Measurements from ENCODE around the gene LARGE1. TPM values are rescaled to one million over a fixed set of nuclear protein-coding genes. Genes with fewer than 3 reads are reported as not detected.

Gene LARGE1
- total RNA-seq, 1 donor, result 22.8 TPM

- Histone ChIP-seq H4K20me1 (ENCODE audit: insufficient read depth, low read length) (no peaks in the 10 kb centered on the region), H3K36me3 (ENCODE audit: insufficient read depth, low read length) (no peaks in the 10 kb centered on the region), H3K4me1 (ENCODE audit: insufficient read depth, low read length) (peaks cover 10% of the 10 kb centered on the region), H3K4me2 (ENCODE audit: insufficient read depth, low read length) (no peak overlapping the region), H3K9me3 (ENCODE audit: low read depth, low read length) (no peaks in the 10 kb centered on the region), H3K79me2 (ENCODE audit: insufficient read depth, low read length) (no peaks in the 10 kb centered on the region), H3K4me3 (ENCODE audit: insufficient read depth, low read length) (no peak overlapping the region), H3K27ac (ENCODE audit: low read depth, low read length) (no peak overlapping the region), H2AFZ (ENCODE audit: low read length) (no peak overlapping the region), H3K27me3 (ENCODE audit: insufficient read depth, low read length) (no peaks in the 10 kb centered on the region)
- TF ChIP-seq CTCF (IDR thresholded peaks at IDR 0.05; ENCODE audit: extremely low read depth, low read depth, low read length), result no peak
- no peak for DNase-seq (ENCODE audit: insufficient read length, low spot score, missing footprints)
Measured at GRCh38 chr22:33906475-33906874, 13.8 kb downstream of the LARGE1 start.

DNA sequence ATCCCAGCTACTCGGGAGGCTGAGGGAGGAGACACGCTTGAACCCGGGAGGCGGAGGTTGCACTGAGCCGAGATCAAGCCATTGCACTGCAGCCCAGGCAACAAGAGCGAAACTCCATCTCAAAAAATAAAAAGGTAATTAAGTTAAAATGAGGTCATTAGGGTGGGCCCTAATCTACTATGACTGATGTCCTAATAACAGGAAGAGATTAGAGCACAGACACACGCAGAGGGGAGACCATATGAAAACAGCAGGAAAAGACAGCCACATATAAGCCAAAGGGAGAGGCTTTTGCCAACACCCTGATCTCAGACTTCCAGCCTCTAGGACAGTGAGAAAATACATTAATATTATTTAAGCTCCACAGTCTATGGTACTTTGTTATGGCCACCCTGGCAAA, 17.3 kb downstream of the LARGE1 start:
- H3K36me3 ChIP-seq (ENCODE audit: insufficient read depth, low read length), result no peaks in the 10 kb centered on the region
- no peak overlapping the region for H3K4me3 ChIP-seq (ENCODE audit: insufficient read depth, low read length)
- H2AFZ ChIP-seq (ENCODE audit: low read length), result no peak overlapping the region
- DNase-seq (ENCODE audit: insufficient read length, low spot score, missing footprints), result no peak
- H3K4me2 ChIP-seq (ENCODE audit: insufficient read depth, low read length), result no peak overlapping the region
- no peaks in the 10 kb centered on the region for H3K9me3 ChIP-seq (ENCODE audit: low read depth, low read length)
- H3K79me2 ChIP-seq (ENCODE audit: insufficient read depth, low read length), result no peaks in the 10 kb centered on the region
- no peaks in the 10 kb centered on the region for H3K4me1 ChIP-seq (ENCODE audit: insufficient read depth, low read length)
- H3K27ac ChIP-seq (ENCODE audit: low read depth, low read length), result no peak overlapping the region
- no peak for TF ChIP-seq CTCF (IDR thresholded peaks at IDR 0.05; ENCODE audit: extremely low read depth, low read depth, low read length)
- H4K20me1 ChIP-seq (ENCODE audit: insufficient read depth, low read length), result no peaks in the 10 kb centered on the region
- H3K27me3 ChIP-seq (ENCODE audit: insufficient read depth, low read length), result no peaks in the 10 kb centered on the region

- no peak for TF ChIP-seq CTCF (IDR thresholded peaks at IDR 0.05; ENCODE audit: extremely low read depth, low read depth, low read length)
- Histone ChIP-seq H3K27me3 (ENCODE audit: insufficient read depth, low read length) (no peaks in the 10 kb centered on the region), H3K79me2 (ENCODE audit: insufficient read depth, low read length) (no peaks in the 10 kb centered on the region), H3K4me1 (ENCODE audit: insufficient read depth, low read length) (peaks cover 3% of the 10 kb centered on the region), H3K36me3 (ENCODE audit: insufficient read depth, low read length) (no peaks in the 10 kb centered on the region), H2AFZ (ENCODE audit: low read length) (no peak overlapping the region), H3K4me3 (ENCODE audit: insufficient read depth, low read length) (no peak overlapping the region), H3K9me3 (ENCODE audit: low read depth, low read length) (no peaks in the 10 kb centered on the region), H4K20me1 (ENCODE audit: insufficient read depth, low read length) (no peaks in the 10 kb centered on the region), H3K27ac (ENCODE audit: low read depth, low read length) (no peak overlapping the region), H3K4me2 (ENCODE audit: insufficient read depth, low read length) (no peak overlapping the region)
- DNase-seq (ENCODE audit: insufficient read length, low spot score, missing footprints), result no peak
Measured at GRCh38 chr22:33902073-33902472, 18.2 kb downstream of the LARGE1 start.

- H3K4me1 ChIP-seq (ENCODE audit: insufficient read depth, low read length), result peaks cover 3% of the 10 kb centered on the region
- no peak for TF ChIP-seq CTCF (IDR thresholded peaks at IDR 0.05; ENCODE audit: extremely low read depth, low read depth, low read length)
- no peak for DNase-seq (ENCODE audit: insufficient read length, low spot score, missing footprints)
- H3K36me3 ChIP-seq (ENCODE audit: insufficient read depth, low read length), result no peaks in the 10 kb centered on the region
- no peaks in the 10 kb centered on the region for H3K27me3 ChIP-seq (ENCODE audit: insufficient read depth, low read length)
- no peaks in the 10 kb centered on the region for H4K20me1 ChIP-seq (ENCODE audit: insufficient read depth, low read length)
- no peak overlapping the region for H3K4me2 ChIP-seq (ENCODE audit: insufficient read depth, low read length)
- no peaks in the 10 kb centered on the region for H3K79me2 ChIP-seq (ENCODE audit: insufficient read depth, low read length)
- H3K27ac ChIP-seq (ENCODE audit: low read depth, low read length), result no peak overlapping the region
- no peaks in the 10 kb centered on the region for H3K9me3 ChIP-seq (ENCODE audit: low read depth, low read length)
- H3K4me3 ChIP-seq (ENCODE audit: insufficient read depth, low read length), result no peak overlapping the region
- H2AFZ ChIP-seq (ENCODE audit: low read length), result no peak overlapping the region
Measured at GRCh38 chr22:33898121-33898520, 22.2 kb downstream of the LARGE1 start.

Measured in osteoblast (primary cell).